LNCAP (cell line): ENCODE measurements around the gene SEC14L5.

ENCODE experiments used
- TF ChIP-seq, protein P1 (sequence below): fragments of 450-650 bp; IDR thresholded peaks from 2 replicates; pipeline ENCODE4 v1.5.1; 2017; ENCODE audit warnings: mild to moderate bottlenecking

The SEC14L5 gene

DNA sequence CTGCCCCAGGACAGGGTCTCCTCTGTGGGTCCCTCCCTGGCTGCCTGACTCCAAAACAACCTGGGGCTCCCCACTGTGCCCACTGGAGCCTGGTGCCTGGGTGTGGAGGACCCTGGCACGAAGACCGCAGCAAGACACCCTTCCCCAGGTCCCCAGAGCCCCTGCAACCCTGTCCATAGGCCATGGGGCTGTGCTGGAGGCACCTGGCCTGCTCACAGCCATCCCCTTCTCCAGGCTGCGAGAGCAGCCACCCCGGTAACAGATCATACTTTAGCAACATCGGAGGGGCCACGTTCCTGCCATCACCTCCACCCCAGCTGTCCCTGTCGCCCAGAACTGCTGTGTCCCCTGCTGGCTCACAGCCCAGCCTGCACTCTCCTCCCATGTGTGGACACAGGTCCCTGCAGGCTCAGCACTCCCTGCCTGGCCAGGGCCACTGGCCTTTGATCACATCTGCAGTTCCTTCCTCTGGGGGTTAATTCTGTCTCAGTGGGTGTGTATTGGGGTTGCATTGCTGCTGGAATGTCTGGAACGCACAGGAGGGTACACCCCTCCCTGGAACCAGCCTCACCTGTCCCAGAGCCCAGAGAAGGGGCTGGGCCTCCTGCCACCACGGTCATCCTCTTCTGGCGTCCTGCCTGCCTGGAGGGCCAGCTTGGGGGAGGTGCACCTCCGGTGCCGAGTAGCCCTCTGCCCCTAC, 33.4 kb upstream of the SEC14L5 start:
- TF ChIP-seq, protein P1, sequence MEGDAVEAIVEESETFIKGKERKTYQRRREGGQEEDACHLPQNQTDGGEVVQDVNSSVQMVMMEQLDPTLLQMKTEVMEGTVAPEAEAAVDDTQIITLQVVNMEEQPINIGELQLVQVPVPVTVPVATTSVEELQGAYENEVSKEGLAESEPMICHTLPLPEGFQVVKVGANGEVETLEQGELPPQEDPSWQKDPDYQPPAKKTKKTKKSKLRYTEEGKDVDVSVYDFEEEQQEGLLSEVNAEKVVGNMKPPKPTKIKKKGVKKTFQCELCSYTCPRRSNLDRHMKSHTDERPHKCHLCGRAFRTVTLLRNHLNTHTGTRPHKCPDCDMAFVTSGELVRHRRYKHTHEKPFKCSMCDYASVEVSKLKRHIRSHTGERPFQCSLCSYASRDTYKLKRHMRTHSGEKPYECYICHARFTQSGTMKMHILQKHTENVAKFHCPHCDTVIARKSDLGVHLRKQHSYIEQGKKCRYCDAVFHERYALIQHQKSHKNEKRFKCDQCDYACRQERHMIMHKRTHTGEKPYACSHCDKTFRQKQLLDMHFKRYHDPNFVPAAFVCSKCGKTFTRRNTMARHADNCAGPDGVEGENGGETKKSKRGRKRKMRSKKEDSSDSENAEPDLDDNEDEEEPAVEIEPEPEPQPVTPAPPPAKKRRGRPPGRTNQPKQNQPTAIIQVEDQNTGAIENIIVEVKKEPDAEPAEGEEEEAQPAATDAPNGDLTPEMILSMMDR: no peak

DNA sequence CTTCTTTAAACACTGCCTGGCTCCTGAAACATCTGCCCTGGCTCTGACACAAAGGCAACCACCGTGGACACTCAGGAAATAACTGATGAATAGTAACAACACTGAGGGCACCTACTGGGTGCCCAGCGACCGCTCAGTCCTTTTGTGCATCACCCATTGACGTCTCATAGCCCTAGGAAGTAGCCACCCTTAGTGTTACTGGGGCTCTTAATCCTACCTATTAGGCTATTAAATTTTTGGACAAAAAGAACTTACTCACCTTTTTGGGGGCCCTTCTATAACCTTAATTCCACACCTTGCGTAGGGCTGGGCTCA, 32.9 kb upstream of the SEC14L5 start:
- TF ChIP-seq, protein P1: no peak

DNA sequence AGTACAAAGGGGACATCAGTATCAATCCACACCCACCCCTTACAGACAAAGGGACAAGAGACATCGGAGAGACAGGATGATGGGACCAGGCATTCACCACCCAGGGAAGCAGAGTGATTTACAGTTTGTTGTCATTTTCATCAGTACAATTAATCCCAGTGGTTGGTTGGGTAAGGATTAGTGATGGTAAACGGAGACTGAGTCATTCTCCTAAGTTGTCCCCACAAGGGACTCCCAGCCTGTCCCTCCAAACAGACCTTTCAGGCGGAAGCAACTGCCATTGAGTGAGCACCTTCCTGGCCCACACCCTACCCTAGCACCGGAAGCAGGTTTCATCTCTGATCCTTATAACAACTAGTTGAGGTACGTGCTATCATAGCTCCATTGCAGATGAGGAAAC, 32.3 kb upstream of the SEC14L5 start:
- TF ChIP-seq, protein P1: no peak

DNA sequence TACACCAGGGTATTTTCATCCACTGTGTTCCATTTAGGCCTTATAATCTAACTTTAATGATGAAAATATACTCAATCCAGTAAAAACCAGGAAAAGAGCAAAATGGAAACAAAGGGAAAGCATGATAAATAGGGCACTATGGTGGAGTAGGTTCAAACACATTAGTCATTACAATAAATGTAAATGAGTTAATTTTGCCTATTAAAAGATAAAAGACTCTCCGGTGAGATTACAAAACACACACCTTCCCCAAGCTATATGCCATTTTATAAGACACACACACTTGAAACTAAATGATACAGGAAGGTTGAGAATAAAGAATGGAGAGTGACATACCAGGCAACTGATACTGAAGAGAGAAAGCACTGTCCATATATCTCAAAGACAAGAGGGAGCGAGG, 31.2 kb upstream of the SEC14L5 start:
- TF ChIP-seq, protein P1: no peak

DNA sequence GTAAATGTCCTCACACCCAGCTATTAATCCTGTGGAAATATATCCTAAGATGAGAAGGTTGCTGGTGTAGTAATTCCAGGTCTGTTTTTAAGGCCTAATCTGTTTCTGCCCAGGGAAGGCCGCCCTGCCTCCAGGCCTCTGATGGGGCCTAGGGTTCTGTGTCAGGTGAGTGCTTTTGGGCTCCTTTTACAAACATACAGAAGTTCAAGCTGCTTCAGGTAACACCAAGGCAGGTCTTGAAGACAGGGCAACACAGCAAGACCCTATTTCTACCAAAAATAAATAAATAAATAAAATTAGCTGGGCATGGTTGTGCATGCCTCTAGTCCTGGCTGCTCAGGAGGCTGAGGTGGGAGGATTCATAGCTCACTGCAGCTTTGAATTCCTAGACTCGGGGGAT, 30.5 kb upstream of the SEC14L5 start:
- TF ChIP-seq, protein P1: no peak

DNA sequence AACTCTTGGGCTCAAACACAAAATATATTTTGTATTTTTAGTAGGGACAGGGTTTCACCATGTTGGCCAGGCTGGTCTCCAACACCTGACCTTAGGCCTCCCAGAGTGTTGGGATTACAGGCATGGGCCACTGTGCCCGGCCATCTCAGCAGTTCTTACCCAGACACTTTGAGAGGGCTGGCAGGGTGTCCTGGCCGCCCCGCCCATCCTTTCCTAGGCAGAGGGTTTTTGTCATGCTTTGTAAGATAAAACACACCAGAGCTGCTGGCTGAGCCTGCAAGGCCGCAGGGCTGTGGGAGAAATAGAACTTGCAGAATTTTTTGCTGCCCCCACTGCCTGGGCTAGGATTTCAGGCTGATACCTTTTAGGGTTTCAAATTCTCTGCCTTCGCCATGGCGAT, 29.9 kb upstream of the SEC14L5 start:
- TF ChIP-seq, protein P1: no peak

DNA sequence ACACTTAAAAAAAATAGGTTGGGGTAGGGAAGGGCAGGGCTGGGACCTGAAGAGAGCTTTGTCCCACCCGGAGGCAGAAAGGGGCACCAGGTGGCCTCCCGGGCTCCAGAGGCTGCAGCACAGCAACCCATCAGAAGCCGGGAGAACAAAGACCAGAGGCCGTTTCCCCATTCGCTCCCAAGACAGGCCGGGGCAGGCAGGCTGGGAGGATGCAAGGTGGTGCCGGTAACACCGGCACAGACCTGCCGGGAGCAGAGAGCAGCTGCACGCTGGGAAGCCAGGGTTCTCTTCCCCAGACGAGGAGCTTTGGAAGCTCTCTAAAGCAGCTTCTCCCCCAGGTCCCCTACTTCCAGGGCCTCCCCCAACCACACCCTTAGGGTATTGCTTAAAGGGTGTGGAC, 26.7 kb upstream of the SEC14L5 start:
- TF ChIP-seq, protein P1: no peak

DNA sequence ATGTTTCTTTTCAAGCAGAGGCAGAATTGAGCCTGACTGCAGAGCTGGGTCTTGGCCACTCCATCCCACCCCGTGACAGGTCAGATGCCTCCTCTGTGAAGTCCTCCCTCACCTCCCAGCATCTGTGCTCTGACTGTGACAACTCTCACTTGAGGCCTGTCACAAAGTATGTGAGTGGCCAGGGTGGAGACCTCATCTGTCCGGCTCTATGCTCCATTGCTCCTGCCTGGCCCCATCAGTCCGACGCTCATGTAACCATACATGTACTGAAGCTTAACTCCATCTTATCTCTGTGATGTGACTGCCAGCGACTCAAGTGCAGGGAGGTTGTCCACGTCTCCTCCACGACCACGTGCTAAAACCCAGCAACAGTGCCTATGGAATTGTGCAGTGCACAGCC, 24.7 kb upstream of the SEC14L5 start:
- TF ChIP-seq, protein P1: no peak
